ENCODE results near the gene RNF125.

GRCh38 chr18:31976242-31976641, 42.4 kb upstream of the RNF125 start:
- TF ChIP-seq CHD2 (IDR thresholded peaks at IDR 0.05; ENCODE audit: low read length, partially characterized antibody) = no peak
- no peak for TF ChIP-seq TAF1 (IDR thresholded peaks at IDR 0.05; ENCODE audit: borderline replicate concordance, low read depth, low read length)
- no peak for TF ChIP-seq CTCF (IDR thresholded peaks at IDR 0.05)
- no peak for TF ChIP-seq EP300 (IDR thresholded peaks at IDR 0.05; ENCODE audit: borderline replicate concordance in 1 of 2, low read depth in 1 of 2, low read length in 1 of 2)
- TF ChIP-seq EZH2phosphoT487 (IDR thresholded peaks at IDR 0.05; ENCODE audit: borderline replicate concordance, low read depth) = no peak
- no peak for TF ChIP-seq MAX (IDR thresholded peaks at IDR 0.05; ENCODE audit: low read depth)
- TF ChIP-seq USF2 (IDR thresholded peaks at IDR 0.05; ENCODE audit: borderline replicate concordance, low read depth, low read length) = no peak
- TF ChIP-seq TEAD4 (IDR thresholded peaks at IDR 0.05; ENCODE audit: borderline replicate concordance, insufficient read depth) = no peak
